ENCODE data around the gene BGLAP.

GRCh38 chr1:156257711-156258110 is 15.7 kb downstream of the BGLAP start:
- TF ChIP-seq CTCF (IDR thresholded peaks at IDR 0.05) (no peak), TCF7L2 (IDR thresholded peaks at IDR 0.05; ENCODE audit: low read depth, low read length) (no peak), REST (IDR thresholded peaks at IDR 0.05; ENCODE audit: insufficient read depth in 1 of 2, low read depth in 2 of 2, low read length in 1 of 2) (no peak)

All from Panc1 (cell line).